ENCODE data around the gene RBM39. TPM values are rescaled to one million over a fixed set of nuclear protein-coding genes. Genes with fewer than 3 reads are reported as not detected.
A peak's percentile ranks its signal among the peaks of the same experiment; 100 is the strongest.

Gene RBM39
- total and polyA plus RNA-seq, 2 of the 13 experiments (the other 11 are each of a cell fraction or from before 2014, with no cell fraction given), result 788 to 920 TPM

- no peak for TF ChIP-seq ZBTB43 (CRISPR knock-in tag; conservative IDR thresholded peaks at IDR 0.05)
- TF ChIP-seq PHB2 (IDR thresholded peaks at IDR 0.05; ENCODE audit: partially characterized antibody), result no peak
- peak; percentile 71; the same call in 2 of the 3 replicates for TF ChIP-seq MXI1 (IDR thresholded peaks at IDR 0.05; ENCODE audit: borderline replicate concordance, low read depth, low read length)
- no peak for TF ChIP-seq LBX2 (CRISPR knock-in tag; IDR thresholded peaks at IDR 0.05; ENCODE audit: borderline replicate concordance)
- TF ChIP-seq BCL6 (CRISPR knock-in tag; IDR thresholded peaks at IDR 0.05), result peak; percentile 21; the same call in 1 of the 2 replicates
- TF ChIP-seq ZNF383 (CRISPR knock-in tag; IDR thresholded peaks at IDR 0.05; ENCODE audit: borderline replicate concordance), result no peak
- TF ChIP-seq ZMYM3 (CRISPR knock-in tag; IDR thresholded peaks at IDR 0.05), result 0 out of 2 replicates have a peak, but pooled peaks have one; percentile 33
- no peak for TF ChIP-seq NBN (conservative IDR thresholded peaks at IDR 0.05)
- TF ChIP-seq, protein P1, sequence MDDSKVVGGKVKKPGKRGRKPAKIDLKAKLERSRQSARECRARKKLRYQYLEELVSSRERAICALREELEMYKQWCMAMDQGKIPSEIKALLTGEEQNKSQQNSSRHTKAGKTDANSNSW (CRISPR knock-in tag; IDR thresholded peaks at IDR 0.05; ENCODE audit: borderline replicate concordance), result no peak
- TF ChIP-seq KDM4B (CRISPR knock-in tag; IDR thresholded peaks at IDR 0.05), result 0 out of 2 replicates have a peak, but pooled peaks have one; percentile 52
- TF ChIP-seq SNAPC5 (CRISPR knock-in tag; IDR thresholded peaks at IDR 0.05; ENCODE audit: borderline replicate concordance), result no peak
- TF ChIP-seq GPBP1L1 (CRISPR knock-in tag; IDR thresholded peaks at IDR 0.05), result no peak
- 0 out of 2 replicates have a peak, but pooled peaks have one; percentile 30 for TF ChIP-seq ZFP90 (CRISPR knock-in tag; IDR thresholded peaks at IDR 0.05; ENCODE audit: borderline replicate concordance)
- no peak for TF ChIP-seq RAD21 (CRISPR knock-in tag; IDR thresholded peaks at IDR 0.05)
- TF ChIP-seq, protein P2, sequence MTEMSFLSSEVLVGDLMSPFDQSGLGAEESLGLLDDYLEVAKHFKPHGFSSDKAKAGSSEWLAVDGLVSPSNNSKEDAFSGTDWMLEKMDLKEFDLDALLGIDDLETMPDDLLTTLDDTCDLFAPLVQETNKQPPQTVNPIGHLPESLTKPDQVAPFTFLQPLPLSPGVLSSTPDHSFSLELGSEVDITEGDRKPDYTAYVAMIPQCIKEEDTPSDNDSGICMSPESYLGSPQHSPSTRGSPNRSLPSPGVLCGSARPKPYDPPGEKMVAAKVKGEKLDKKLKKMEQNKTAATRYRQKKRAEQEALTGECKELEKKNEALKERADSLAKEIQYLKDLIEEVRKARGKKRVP (CRISPR knock-in tag; IDR thresholded peaks at IDR 0.05), result no peak
- no peak for TF ChIP-seq YEATS4 (CRISPR knock-in tag; IDR thresholded peaks at IDR 0.05; ENCODE audit: borderline replicate concordance)
- TF ChIP-seq ZNF142 (CRISPR knock-in tag; IDR thresholded peaks at IDR 0.05), result no peak
- no peak for TF ChIP-seq FOXP1 (IDR thresholded peaks at IDR 0.05)
- peak; percentile 49; the same call in 1 of the 2 replicates for TF ChIP-seq FOXP1 (CRISPR knock-in tag; IDR thresholded peaks at IDR 0.05)
Observed at GRCh38 chr20:35768731-35769664, 26.9 kb upstream of the RBM39 start (continued).
